ENCODE results near the gene KSR2. TPM values are rescaled to one million over a fixed set of nuclear protein-coding genes. Genes with fewer than 3 reads are reported as not detected.

Gene KSR2
- total RNA-seq, 1 experiment from 2014 or later: 2.0 TPM

DNA sequence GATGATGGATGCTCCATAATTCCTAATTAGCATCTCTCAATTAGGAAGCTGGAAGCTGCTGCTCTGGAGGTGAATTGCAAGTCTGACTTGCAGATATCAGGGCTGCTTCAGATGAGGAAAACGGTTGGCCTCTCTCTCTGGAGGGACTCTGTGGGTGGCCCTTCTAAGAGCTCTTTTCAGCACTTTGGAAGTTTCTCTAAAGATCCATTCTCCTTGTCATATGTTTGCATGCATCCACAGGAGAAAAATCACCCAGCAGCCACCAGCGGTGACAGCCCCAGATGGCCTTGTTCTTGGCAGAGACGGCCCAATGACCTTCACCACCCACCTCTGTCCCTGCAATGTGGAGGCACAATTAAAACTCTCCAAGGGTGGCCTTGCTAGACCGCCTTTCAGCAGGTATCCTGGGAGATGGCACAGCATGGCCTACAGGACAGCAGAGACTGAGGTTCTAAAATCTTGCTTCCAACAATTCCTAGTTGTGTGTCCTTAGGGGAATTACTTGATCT lies 42.3 kb downstream of the KSR2 start:
- ChIA-PET POLR2A (ENCODE audit: unreplicated experiment) (no interaction called here), CTCF (no interaction called here)
- Histone ChIP-seq H3K4me1 (replicated peaks; ENCODE audit: insufficient read depth) (no peaks in the 10 kb centered on the region), H4K20me1 (ENCODE audit: insufficient read depth) (no peaks in the 10 kb centered on the region), H3F3A (ENCODE audit: insufficient read depth, low read depth) (no peaks in the 10 kb centered on the region), H3K27ac (no peak overlapping the region), H2AFZ (no peak overlapping the region), H3K9me3 (ENCODE audit: insufficient read depth, low read depth) (no peaks in the 10 kb centered on the region), H3K4me2 (no peak overlapping the region), H3K79me2 (ENCODE audit: low read depth) (no peaks in the 10 kb centered on the region), H3K27me3 (ENCODE audit: insufficient read depth, low read depth) (no peaks in the 10 kb centered on the region), H3K9me2 (ENCODE audit: insufficient read depth) (no peaks in the 10 kb centered on the region), H3K36me3 (ENCODE audit: low read depth) (no peaks in the 10 kb centered on the region), H3K4me3 (no peak overlapping the region)
- intact Hi-C loops (cut with micrococcal nuclease; ENCODE audit: unreplicated experiment): no loop called here
- no peak for DNase-seq
- TF ChIP-seq, protein P1, sequence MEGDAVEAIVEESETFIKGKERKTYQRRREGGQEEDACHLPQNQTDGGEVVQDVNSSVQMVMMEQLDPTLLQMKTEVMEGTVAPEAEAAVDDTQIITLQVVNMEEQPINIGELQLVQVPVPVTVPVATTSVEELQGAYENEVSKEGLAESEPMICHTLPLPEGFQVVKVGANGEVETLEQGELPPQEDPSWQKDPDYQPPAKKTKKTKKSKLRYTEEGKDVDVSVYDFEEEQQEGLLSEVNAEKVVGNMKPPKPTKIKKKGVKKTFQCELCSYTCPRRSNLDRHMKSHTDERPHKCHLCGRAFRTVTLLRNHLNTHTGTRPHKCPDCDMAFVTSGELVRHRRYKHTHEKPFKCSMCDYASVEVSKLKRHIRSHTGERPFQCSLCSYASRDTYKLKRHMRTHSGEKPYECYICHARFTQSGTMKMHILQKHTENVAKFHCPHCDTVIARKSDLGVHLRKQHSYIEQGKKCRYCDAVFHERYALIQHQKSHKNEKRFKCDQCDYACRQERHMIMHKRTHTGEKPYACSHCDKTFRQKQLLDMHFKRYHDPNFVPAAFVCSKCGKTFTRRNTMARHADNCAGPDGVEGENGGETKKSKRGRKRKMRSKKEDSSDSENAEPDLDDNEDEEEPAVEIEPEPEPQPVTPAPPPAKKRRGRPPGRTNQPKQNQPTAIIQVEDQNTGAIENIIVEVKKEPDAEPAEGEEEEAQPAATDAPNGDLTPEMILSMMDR (conservative IDR thresholded peaks at IDR 0.05): no peak
- TF ChIP-seq EZH2 (IDR thresholded peaks at IDR 0.05; ENCODE audit: low read depth): no peak
- no TSS peak for BruUV-seq (replicated peaks)

GRCh38 chr12:117921929-117922777 lies 46.6 kb downstream of the KSR2 start:
- CTCF ChIA-PET: no interaction called here
- intact Hi-C loops (cut with micrococcal nuclease; ENCODE audit: unreplicated experiment): no loop called here
- H3F3A ChIP-seq (ENCODE audit: insufficient read depth, low read depth): no peaks in the 10 kb centered on the region

DNA sequence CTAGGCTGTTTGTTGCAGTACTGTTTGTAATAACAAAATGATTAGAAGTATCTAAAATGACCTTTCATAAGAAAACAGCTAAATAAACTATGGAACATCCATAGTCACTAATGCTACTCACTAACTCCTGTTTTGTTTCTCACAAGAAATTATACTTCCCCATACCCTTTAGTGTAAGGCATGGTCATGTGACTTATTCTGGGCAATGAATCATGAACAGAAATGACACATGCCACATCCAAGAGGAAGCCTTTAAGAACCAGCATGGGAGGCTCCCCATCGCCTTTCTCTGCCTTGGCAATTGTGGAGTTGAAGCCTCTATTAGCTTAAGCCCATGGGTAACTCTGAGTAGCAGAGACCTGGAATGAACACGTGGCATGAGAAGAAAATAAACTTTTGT lies 49.3 kb downstream of the KSR2 start:
- POLR2A ChIA-PET (ENCODE audit: unreplicated experiment): no interaction called here
- H3K27ac ChIP-seq: no peak overlapping the region
- no TSS peak for BruUV-seq (replicated peaks)
- no peaks in the 10 kb centered on the region for H3F3A ChIP-seq (ENCODE audit: insufficient read depth, low read depth)
- no peak overlapping the region for H2AFZ ChIP-seq
- H3K36me3 ChIP-seq (ENCODE audit: low read depth): no peaks in the 10 kb centered on the region
- H3K27me3 ChIP-seq (ENCODE audit: insufficient read depth, low read depth): no peaks in the 10 kb centered on the region
- no peak for TF ChIP-seq EZH2 (IDR thresholded peaks at IDR 0.05; ENCODE audit: low read depth)
- TF ChIP-seq, protein P1 (conservative IDR thresholded peaks at IDR 0.05): no peak
- no peak for DNase-seq
- no peaks in the 10 kb centered on the region for H3K9me3 ChIP-seq (ENCODE audit: insufficient read depth, low read depth)
- CTCF ChIA-PET: no interaction called here
- H3K4me2 ChIP-seq: no peak overlapping the region
- no peaks in the 10 kb centered on the region for H4K20me1 ChIP-seq (ENCODE audit: insufficient read depth)
- no peaks in the 10 kb centered on the region for H3K9me2 ChIP-seq (ENCODE audit: insufficient read depth)
- H3K4me1 ChIP-seq (replicated peaks; ENCODE audit: insufficient read depth): no peaks in the 10 kb centered on the region
- no peaks in the 10 kb centered on the region for H3K79me2 ChIP-seq (ENCODE audit: low read depth)
- intact Hi-C loops (cut with micrococcal nuclease; ENCODE audit: unreplicated experiment): no loop called here
- no peak overlapping the region for H3K4me3 ChIP-seq

More at GRCh38 chr12:117921929-117922777, 46.6 kb downstream of the KSR2 start:
- no peak for DNase-seq
- BruUV-seq (replicated peaks): no TSS peak
- no peaks in the 10 kb centered on the region for H3K36me3 ChIP-seq (ENCODE audit: low read depth)
- H3K4me2 ChIP-seq: no peak overlapping the region
- TF ChIP-seq EZH2 (IDR thresholded peaks at IDR 0.05; ENCODE audit: low read depth): no peak
- TF ChIP-seq, protein P1 (conservative IDR thresholded peaks at IDR 0.05): no peak
- no peak overlapping the region for H2AFZ ChIP-seq
- H3K9me3 ChIP-seq (ENCODE audit: insufficient read depth, low read depth): no peaks in the 10 kb centered on the region
- H3K79me2 ChIP-seq (ENCODE audit: low read depth): no peaks in the 10 kb centered on the region
- no peaks in the 10 kb centered on the region for H3K9me2 ChIP-seq (ENCODE audit: insufficient read depth)
- no peak overlapping the region for H3K4me3 ChIP-seq
- no peaks in the 10 kb centered on the region for H3K4me1 ChIP-seq (replicated peaks; ENCODE audit: insufficient read depth)
- no peak overlapping the region for H3K27ac ChIP-seq
- POLR2A ChIA-PET (ENCODE audit: unreplicated experiment): no interaction called here
- H3K27me3 ChIP-seq (ENCODE audit: insufficient read depth, low read depth): no peaks in the 10 kb centered on the region
- H4K20me1 ChIP-seq (ENCODE audit: insufficient read depth): no peaks in the 10 kb centered on the region
